ENCODE results near the gene STK40. TPM values are rescaled to one million over a fixed set of nuclear protein-coding genes. Genes with fewer than 3 reads are reported as not detected.

STK40 gene
- total and polyA plus RNA-seq, 9 of the 15 experiments (the other 6 are each of a cell fraction or from before 2014, with no cell fraction given) = 0.69 to 94.3 (median 39.1) TPM

DNA sequence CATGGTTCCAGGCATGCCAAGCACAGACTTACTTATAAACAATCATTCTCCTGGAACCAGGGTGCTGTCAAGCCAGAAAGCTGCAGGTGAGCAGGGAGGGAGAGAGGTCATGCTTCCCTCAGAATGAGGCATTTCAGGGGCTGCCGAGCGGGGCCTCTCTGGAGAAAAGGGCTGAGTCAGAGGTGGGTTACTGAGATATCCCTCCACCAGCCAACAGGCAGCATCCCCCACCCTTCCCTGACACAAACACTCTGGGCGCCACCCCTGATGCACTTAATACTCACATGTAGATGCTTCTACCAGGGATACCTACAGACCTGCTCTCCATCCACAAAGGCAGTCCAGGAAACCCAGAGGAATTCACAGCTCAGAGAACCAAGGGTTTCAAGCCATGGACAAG lies 13.1 kb downstream of the STK40 start (continued):
- TF ChIP-seq, protein P1, sequence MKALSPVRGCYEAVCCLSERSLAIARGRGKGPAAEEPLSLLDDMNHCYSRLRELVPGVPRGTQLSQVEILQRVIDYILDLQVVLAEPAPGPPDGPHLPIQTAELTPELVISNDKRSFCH (CRISPR knock-in tag; IDR thresholded peaks at IDR 0.05) = no peak
- TF ChIP-seq, protein P1 (tag; IDR thresholded peaks at IDR 0.05) = no peak
- TF ChIP-seq CTBP1 (IDR thresholded peaks at IDR 0.05; ENCODE audit: borderline replicate concordance) (0 out of 2 replicates have a peak, but pooled peaks have one; percentile 42), ZKSCAN3 (CRISPR knock-in tag; IDR thresholded peaks at IDR 0.05) (no peak), KLF10 (CRISPR knock-in tag; IDR thresholded peaks at IDR 0.05) (no peak), MTA2 (IDR thresholded peaks at IDR 0.05; ENCODE audit: low read depth) (no peak), ZNF263 (CRISPR knock-in tag; IDR thresholded peaks at IDR 0.05; ENCODE audit: borderline replicate concordance) (0 out of 2 replicates have a peak, but pooled peaks have one; percentile 9), CBFB (CRISPR knock-in tag; IDR thresholded peaks at IDR 0.05) (no peak), FOXA3 (CRISPR knock-in tag; conservative IDR thresholded peaks at IDR 0.05 in 1 of 2, IDR thresholded peaks at IDR 0.05 in 1 of 2) (no peak), SP1 (CRISPR knock-in tag; IDR thresholded peaks at IDR 0.05) (no peak), TAF15 (IDR thresholded peaks at IDR 0.05; ENCODE audit: low read depth, low read length) (no peak), LEF1 (IDR thresholded peaks at IDR 0.05) (0 out of 2 replicates have a peak, but pooled peaks have one; percentile 53), EP400 (IDR thresholded peaks at IDR 0.05) (no peak), RBBP5 (IDR thresholded peaks at IDR 0.05; ENCODE audit: borderline replicate concordance, insufficient read depth, low read length, poor library complexity, severe bottlenecking) (peak; percentile 47), STAG1 (CRISPR knock-in tag; IDR thresholded peaks at IDR 0.05; ENCODE audit: borderline replicate concordance) (no peak), CHCHD3 (CRISPR knock-in tag; IDR thresholded peaks at IDR 0.05) (no peak), MCM7 (IDR thresholded peaks at IDR 0.05) (no peak), HDAC1 (IDR thresholded peaks at IDR 0.05) (no peak)
- TF ChIP-seq, protein P2, sequence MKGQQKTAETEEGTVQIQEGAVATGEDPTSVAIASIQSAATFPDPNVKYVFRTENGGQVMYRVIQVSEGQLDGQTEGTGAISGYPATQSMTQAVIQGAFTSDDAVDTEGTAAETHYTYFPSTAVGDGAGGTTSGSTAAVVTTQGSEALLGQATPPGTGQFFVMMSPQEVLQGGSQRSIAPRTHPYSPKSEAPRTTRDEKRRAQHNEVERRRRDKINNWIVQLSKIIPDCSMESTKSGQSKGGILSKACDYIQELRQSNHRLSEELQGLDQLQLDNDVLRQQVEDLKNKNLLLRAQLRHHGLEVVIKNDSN (CRISPR knock-in tag; IDR thresholded peaks at IDR 0.05) = no peak
- TF ChIP-seq, protein P3, sequence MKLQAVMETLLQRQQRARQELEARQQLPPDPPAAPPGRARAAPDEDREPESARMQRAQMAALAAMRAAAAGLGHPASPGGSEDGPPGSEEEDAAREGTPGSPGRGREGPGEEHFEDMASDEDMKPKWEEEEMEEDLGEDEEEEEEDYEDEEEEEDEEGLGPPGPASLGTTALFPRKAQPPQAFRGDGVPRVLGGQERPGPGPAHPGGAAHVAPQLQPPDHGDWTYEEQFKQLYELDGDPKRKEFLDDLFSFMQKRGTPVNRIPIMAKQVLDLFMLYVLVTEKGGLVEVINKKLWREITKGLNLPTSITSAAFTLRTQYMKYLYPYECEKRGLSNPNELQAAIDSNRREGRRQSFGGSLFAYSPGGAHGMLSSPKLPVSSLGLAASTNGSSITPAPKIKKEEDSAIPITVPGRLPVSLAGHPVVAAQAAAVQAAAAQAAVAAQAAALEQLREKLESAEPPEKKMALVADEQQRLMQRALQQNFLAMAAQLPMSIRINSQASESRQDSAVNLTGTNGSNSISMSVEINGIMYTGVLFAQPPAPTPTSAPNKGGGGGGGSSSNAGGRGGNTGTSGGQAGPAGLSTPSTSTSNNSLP (IDR thresholded peaks at IDR 0.05; ENCODE audit: borderline replicate concordance, low read depth, low read length) = no peak
- TF ChIP-seq, protein P4, sequence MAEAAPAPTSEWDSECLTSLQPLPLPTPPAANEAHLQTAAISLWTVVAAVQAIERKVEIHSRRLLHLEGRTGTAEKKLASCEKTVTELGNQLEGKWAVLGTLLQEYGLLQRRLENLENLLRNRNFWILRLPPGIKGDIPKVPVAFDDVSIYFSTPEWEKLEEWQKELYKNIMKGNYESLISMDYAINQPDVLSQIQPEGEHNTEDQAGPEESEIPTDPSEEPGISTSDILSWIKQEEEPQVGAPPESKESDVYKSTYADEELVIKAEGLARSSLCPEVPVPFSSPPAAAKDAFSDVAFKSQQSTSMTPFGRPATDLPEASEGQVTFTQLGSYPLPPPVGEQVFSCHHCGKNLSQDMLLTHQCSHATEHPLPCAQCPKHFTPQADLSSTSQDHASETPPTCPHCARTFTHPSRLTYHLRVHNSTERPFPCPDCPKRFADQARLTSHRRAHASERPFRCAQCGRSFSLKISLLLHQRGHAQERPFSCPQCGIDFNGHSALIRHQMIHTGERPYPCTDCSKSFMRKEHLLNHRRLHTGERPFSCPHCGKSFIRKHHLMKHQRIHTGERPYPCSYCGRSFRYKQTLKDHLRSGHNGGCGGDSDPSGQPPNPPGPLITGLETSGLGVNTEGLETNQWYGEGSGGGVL (CRISPR knock-in tag; IDR thresholded peaks at IDR 0.05) = no peak
- TF ChIP-seq, protein P5, sequence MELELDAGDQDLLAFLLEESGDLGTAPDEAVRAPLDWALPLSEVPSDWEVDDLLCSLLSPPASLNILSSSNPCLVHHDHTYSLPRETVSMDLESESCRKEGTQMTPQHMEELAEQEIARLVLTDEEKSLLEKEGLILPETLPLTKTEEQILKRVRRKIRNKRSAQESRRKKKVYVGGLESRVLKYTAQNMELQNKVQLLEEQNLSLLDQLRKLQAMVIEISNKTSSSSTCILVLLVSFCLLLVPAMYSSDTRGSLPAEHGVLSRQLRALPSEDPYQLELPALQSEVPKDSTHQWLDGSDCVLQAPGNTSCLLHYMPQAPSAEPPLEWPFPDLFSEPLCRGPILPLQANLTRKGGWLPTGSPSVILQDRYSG (tag; conservative IDR thresholded peaks at IDR 0.05; ENCODE audit: low read depth) = 0 out of 2 replicates have a peak, but pooled peaks have one; percentile 40
- TF ChIP-seq, protein P6, sequence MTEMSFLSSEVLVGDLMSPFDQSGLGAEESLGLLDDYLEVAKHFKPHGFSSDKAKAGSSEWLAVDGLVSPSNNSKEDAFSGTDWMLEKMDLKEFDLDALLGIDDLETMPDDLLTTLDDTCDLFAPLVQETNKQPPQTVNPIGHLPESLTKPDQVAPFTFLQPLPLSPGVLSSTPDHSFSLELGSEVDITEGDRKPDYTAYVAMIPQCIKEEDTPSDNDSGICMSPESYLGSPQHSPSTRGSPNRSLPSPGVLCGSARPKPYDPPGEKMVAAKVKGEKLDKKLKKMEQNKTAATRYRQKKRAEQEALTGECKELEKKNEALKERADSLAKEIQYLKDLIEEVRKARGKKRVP (CRISPR knock-in tag; IDR thresholded peaks at IDR 0.05) = peak; percentile 61; the same call in 1 of the 2 replicates
